Muscle of leg (tissue), 11 donors: Measurements from ENCODE around the gene EPOP. TPM values are rescaled to one million over a fixed set of nuclear protein-coding genes. Genes with fewer than 3 reads are reported as not detected.
A peak's percentile ranks its signal among the peaks of the same experiment; 100 is the strongest.

Experiments used
- DNase-seq: peaks from one replicate; pipeline ENCODE4 v3.0.0; 2013
- H3K27ac ChIP-seq: one replicate; pipeline ENCODE4 v1.5.1; 2013; ENCODE audit warnings: mild to moderate bottlenecking, low read length, control low read depth
- H3K27me3 ChIP-seq: one replicate; pipeline ENCODE4 v1.6.1; 2013; ENCODE audit warnings: low read length; ENCODE audit not compliant: control insufficient read depth, insufficient read depth
- H3K36me3 ChIP-seq: one replicate; pipeline ENCODE4 v1.6.1; 2013; ENCODE audit warnings: low read length; ENCODE audit not compliant: control insufficient read depth, insufficient read depth
- H3K4me1 ChIP-seq: one replicate; pipeline ENCODE4 v1.6.1; 2013; ENCODE audit warnings: low read length; ENCODE audit not compliant: control insufficient read depth, insufficient read depth
- H3K4me3 ChIP-seq: one replicate; pipeline ENCODE4 v1.5.1; 2013; ENCODE audit warnings: low read length, control low read depth
- H3K9me3 ChIP-seq: replicated peaks from 2 replicates; pipeline ENCODE4 v1.6.1; 2013; ENCODE audit warnings: low read depth, low read length; ENCODE audit not compliant: control insufficient read depth
- WGBS: methylation state at CpG from one replicate; pipeline ENCODE4 v1.1.5; 2013; ENCODE audit warnings: missing lambda C conversion rate; ENCODE audit not compliant: insufficient coverage; 5-methylcytosine and 5-hydroxymethylcytosine counted together
- polyA plus RNA-seq, 8 donors: library from polyadenylated mRNA; unstranded; fragments of 120-200 nt; gene quantifications; one replicate each; pipeline versions ENCODE4 v1.2.1 to v1.2.3, GENCODE V29; 2013; ENCODE audit warnings: inconsistent platforms in 1 of 8, low replicate concordance in 1 of 8; ENCODE audit not compliant: insufficient read length in 8 of 8, insufficient read depth in 1 of 8
- total RNA-seq: library from RNA; stranded (reverse); fragments of 120-200 nt; gene quantifications from one replicate; pipeline ENCODE4 v1.2.4, GENCODE V29; 2013

Gene EPOP
- total and polyA plus RNA-seq, 9 donors, result 0.31 to 0.78 (median 0.41) TPM

DNA sequence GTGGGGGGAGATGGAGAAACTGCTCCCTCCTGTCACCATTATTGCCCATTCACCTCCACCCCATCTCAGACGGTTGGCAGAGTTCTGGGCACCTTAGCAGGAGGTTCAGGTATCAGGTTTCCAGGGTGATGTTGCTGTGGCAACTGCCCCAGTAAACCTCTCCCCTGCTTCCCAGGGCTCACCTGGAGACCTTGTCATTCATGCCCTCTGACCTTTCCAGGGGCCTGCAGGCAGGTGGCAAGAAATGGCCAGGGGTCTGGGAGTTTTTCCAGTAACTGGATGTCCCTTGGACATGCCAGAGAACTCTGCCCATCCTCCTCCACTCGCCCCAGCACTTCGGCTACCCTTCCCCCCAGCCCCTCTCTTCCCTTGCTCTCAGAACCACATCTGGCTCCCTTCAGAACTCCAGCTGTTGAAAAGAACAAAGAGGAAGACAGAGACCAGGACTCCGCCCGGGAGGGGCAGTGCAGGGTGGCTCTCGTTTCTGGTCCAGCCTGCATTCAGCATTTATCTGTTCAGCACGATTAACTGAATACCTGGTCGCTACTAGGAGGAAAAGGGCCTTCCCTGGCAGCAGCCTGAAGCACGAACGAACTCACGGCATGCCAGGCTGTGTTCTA lies 38.8 kb upstream of the EPOP start:
- no peaks in the 10 kb centered on the region for H3K27me3 ChIP-seq
- no peak for DNase-seq
- no peak overlapping the region for H3K4me3 ChIP-seq
- 50% methylated on average over 6 of the region's 11 CpGs for WGBS
- no peaks in the 10 kb centered on the region for H3K9me3 ChIP-seq
- H3K36me3 ChIP-seq, result peaks cover 86% of the 10 kb centered on the region
- peaks cover 39% of the 10 kb centered on the region for H3K4me1 ChIP-seq
- no peak overlapping the region for H3K27ac ChIP-seq

DNA sequence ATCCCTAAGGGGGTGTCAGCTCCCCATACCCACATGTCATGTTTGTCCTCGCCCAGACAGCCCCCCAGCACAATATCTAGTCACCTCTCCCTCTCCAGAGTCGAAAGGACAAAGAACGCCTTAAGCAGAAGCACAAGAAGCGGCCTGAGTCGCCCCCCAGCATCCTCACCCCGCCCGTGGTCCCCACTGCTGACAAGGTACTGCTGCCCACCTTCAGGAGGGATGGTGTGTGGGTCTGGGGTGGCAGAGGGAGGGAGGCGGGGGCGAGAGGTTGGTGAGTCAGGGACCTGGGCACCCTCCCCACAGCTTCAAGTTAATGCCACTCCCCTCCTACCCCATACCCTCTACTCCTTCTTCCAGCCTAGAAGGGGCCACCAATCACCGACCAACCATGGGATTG lies 37.8 kb upstream of the EPOP start:
- no peak for DNase-seq
- H3K4me1 ChIP-seq, result peaks cover 47% of the 10 kb centered on the region
- H3K27ac ChIP-seq, result no peak overlapping the region
- no peaks in the 10 kb centered on the region for H3K9me3 ChIP-seq
- no peak overlapping the region for H3K4me3 ChIP-seq
- H3K27me3 ChIP-seq, result no peaks in the 10 kb centered on the region
- WGBS, result no CpG with 5 or more reads among the region's 10 CpGs
- H3K36me3 ChIP-seq, result peaks cover 87% of the 10 kb centered on the region

GRCh38 chr17:38711792-38712571 lies 37.2 kb upstream of the EPOP start:
- Histone ChIP-seq H3K9me3 (no peaks in the 10 kb centered on the region), H3K27me3 (no peaks in the 10 kb centered on the region), H3K4me1 (peaks cover 52% of the 10 kb centered on the region), H3K36me3 (peaks cover 84% of the 10 kb centered on the region), H3K4me3 (no peak overlapping the region), H3K27ac (no peak overlapping the region)
- 58% methylated on average over 16 of the region's 26 CpGs for WGBS
- DNase-seq, result peak; percentile 50

DNA sequence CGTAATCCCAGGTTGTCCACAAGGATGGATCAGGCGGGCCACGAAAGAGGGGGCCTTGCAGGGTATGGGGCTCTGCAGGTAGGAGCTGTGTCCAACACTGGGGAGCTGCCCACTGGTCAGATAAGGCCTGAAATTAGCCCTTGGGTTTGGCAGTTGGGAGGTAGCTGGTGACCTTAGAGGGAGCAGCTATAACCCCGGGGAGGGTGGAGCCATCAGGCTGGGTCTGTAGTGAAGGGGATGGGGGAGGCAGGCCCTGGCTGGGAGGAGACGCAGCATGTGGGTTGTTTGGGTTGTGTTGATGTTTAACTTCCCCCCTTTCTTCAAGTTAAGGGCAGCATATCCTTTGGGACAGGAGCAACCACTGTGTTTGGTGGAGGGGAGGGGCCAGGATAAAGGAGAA lies 36.2 kb upstream of the EPOP start:
- Histone ChIP-seq H3K27me3 (no peaks in the 10 kb centered on the region), H3K4me1 (peaks cover 62% of the 10 kb centered on the region), H3K27ac (peak overlapping the region; percentile 31), H3K9me3 (no peaks in the 10 kb centered on the region), H3K4me3 (no peak overlapping the region), H3K36me3 (peaks cover 76% of the 10 kb centered on the region)
- no peak for DNase-seq
- 84% methylated on average over 4 of the region's 5 CpGs for WGBS

GRCh38 chr17:38710604-38710962 lies 35.8 kb upstream of the EPOP start:
- H3K9me3 ChIP-seq, result no peaks in the 10 kb centered on the region
- no peak overlapping the region for H3K4me3 ChIP-seq
- no peaks in the 10 kb centered on the region for H3K27me3 ChIP-seq
- H3K27ac ChIP-seq, result peak overlapping the region; percentile 90
- peaks cover 72% of the 10 kb centered on the region for H3K36me3 ChIP-seq
- no peak for DNase-seq
- WGBS, result 95% methylated on average over 3 of the region's 3 CpGs
- H3K4me1 ChIP-seq, result peaks cover 62% of the 10 kb centered on the region

DNA sequence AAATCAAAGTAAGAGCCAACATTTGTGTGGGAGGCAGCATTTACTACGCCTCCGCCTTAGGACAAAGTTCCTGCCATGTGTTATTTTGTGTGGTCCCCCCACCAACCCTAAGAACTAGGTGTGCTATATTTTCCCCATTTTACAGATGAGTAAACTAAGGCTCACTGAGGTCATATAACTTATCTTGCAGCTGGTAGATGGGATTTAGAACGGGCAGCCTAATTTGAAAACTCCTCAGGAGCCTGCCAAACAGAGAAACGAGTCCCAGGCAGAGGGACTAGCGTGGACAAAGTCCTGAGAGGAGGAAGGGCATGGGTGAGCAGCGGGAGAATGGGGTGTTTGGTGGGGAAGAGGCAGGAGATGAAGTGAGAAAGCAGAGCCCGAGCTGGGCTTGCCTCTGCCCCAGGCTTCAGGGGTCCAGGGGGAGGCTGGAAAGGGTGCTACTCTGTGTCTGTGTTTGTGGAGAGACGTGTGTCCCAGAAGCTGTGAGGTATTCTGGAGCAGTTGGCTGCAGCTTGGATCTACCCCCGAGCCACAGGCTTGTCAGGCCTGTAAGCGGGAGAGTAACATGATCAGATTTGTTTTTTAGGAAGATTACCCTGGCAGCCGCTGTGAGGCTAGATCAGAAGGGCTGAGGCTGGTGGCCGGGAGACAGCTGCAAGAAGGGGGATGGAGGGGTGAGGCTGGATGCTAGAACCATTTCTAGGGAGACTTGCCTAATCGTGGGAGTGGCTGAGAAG lies 35.3 kb upstream of the EPOP start:
- peaks cover 67% of the 10 kb centered on the region for H3K36me3 ChIP-seq
- peak overlapping the region; percentile 90 for H3K27ac ChIP-seq
- no peaks in the 10 kb centered on the region for H3K27me3 ChIP-seq

DNA sequence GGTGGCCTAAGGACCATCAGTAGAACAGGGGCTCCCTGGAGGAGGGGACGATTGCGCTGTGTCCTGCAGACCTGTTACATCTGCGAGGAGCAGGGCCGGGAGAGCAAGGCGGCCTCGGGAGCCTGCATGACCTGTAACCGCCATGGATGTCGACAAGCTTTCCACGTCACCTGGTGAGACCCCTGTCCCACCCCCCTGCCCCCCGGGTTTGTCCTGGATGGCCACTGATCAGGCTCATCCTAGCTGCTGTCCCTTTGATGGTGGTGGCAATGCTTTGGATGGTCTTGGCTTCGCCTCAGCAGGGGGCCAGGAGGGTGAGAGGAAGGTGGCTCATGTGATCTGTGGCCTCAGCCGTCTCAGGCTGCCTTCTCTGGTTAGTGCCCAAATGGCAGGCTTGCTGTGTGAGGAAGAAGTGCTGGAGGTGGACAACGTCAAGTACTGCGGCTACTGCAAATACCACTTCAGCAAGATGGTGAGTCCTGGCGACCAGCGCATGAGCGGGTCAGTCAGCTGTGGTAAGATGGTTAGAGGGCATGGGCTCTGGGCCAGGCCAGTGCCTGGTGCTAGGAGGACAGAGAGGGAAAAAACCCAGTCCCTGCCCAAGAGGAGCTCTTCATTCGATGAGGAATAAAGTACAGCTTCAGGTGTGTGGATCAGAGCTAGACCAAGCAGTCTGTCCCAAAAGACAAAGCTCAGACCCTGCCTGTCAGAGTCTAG lies 34.5 kb upstream of the EPOP start:
- Histone ChIP-seq H3K27ac (peak overlapping the region; percentile 90), H3K9me3 (no peaks in the 10 kb centered on the region), H3K4me3 (no peak overlapping the region), H3K4me1 (peaks cover 65% of the 10 kb centered on the region), H3K27me3 (no peaks in the 10 kb centered on the region), H3K36me3 (peaks cover 59% of the 10 kb centered on the region)
- 85% methylated on average over 13 of the region's 18 CpGs for WGBS
- DNase-seq, result no peak

More for the DNA sequence above, 35.3 kb upstream of the EPOP start:
- WGBS, result 34% methylated on average over 11 of the region's 13 CpGs
- Histone ChIP-seq H3K4me3 (no peak overlapping the region), H3K9me3 (no peaks in the 10 kb centered on the region), H3K4me1 (peaks cover 62% of the 10 kb centered on the region)
- peak; percentile 82 for DNase-seq

- DNase-seq, result no peak
- H3K27ac ChIP-seq, result no peak overlapping the region
- no peaks in the 10 kb centered on the region for H3K9me3 ChIP-seq
- peaks cover 44% of the 10 kb centered on the region for H3K36me3 ChIP-seq
- 78% methylated on average over 11 of the region's 21 CpGs for WGBS
- H3K4me3 ChIP-seq, result no peak overlapping the region
- H3K4me1 ChIP-seq, result peaks cover 80% of the 10 kb centered on the region
- H3K27me3 ChIP-seq, result peaks cover 14% of the 10 kb centered on the region
Observed at GRCh38 chr17:38707678-38708351, 33.1 kb upstream of the EPOP start.

DNA sequence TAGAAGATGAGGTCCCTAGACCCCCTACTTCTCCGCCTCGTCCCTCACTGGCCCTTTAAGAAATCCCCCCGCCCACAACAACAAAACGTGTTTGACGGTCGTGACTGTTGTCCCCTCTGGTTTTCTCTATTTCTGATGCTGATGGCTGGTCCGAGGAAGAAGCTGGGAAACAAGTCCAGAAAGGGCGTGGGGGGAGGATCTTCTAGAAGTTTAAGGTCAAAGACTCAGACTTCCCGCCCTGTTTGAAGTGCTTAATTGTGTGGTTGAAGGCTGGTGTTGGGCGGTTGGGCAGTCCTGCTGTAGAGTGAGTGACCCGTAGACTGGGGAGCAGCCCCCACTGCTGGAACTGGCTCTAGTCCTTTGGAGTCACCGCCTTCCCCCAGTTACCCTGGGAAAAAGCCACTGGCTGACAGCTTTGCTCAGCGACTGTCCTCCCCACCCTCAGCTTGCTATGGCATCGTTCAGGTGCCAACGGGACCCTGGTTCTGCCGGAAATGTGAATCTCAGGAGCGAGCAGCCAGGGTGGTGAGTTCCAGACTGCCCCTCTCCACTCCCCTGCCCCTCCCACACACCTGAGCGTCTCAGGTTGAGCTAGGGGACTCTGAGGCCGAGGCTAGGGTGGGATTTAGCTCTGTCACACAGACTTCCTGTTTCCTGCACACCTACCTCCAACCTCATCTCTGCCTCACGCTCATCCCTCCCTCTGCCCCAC lies 31.9 kb upstream of the EPOP start:
- H3K27ac ChIP-seq, result peak overlapping the region; percentile 63
- peaks cover 18% of the 10 kb centered on the region for H3K27me3 ChIP-seq
- DNase-seq, result peak; percentile 56
- WGBS, result 15% methylated on average over 9 of the region's 20 CpGs
- peak overlapping the region; percentile 52 for H3K4me3 ChIP-seq
- no peaks in the 10 kb centered on the region for H3K9me3 ChIP-seq
- H3K36me3 ChIP-seq, result peaks cover 33% of the 10 kb centered on the region
- H3K4me1 ChIP-seq, result peaks cover 80% of the 10 kb centered on the region
